ENCODE data around the gene KANSL1. TPM values are rescaled to one million over a fixed set of nuclear protein-coding genes. Genes with fewer than 3 reads are reported as not detected.

The KANSL1 gene
- total and polyA plus RNA-seq, 2 experiments from 2014 or later, result 37.3 to 84.3 TPM

DNA sequence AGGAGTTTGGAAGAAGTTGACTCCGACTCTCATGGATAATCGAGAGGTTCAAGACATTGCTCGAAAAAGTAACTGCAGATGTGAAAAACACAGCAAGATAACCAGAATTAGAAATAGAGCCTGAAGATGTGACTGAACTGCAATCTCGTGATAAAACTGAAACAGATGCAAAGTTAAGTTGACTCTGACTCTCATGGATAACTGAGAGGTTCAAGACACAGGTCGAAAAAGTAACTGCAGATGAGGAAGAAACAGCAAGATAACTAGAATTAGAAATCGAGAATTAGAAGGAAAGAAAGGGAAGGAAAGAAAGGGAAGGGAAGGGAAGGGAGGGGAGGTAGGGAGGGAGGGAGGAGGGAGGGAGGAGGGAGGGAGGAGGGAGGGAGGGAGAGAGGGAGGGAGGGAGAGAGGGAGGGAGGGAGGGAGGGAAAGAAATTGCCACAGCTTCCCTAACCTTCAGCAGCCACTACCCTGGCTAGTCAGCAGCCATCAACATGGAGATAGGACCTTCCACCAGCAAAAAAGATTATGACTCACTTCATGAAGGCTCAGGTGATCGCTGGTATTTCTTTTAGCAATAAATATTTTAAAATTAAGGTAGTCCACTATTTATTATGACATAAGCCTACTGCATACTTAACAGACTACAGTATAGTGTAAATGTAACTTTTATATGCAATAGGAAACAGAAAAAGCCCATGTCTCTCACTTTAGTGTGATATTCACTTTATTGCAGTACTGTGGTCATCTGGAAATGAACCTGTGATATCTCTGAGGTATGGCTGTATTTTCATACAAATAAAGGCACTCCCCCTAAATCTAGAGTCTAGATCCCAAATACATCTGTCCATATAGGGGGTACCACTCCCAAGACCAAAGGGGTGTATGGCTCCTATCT, 68.3 kb downstream of the KANSL1 start:
- Histone ChIP-seq H3K27ac (no peak overlapping the region), H3K9me2 (replicated peaks; ENCODE audit: insufficient read depth) (no peaks in the 10 kb centered on the region), H3K36me3 (replicated peaks; ENCODE audit: insufficient read depth, low read depth) (no peaks in the 10 kb centered on the region), H3K4me2 (no peak overlapping the region), H3K79me2 (peaks cover 99% of the 10 kb centered on the region), H3K27me3 (no peaks in the 10 kb centered on the region), H4K20me1 (ENCODE audit: insufficient read depth, poor library complexity, severe bottlenecking) (peaks cover 98% of the 10 kb centered on the region), H3K4me3 (no peak overlapping the region), H3K4me1 (ENCODE audit: insufficient read depth) (no peaks in the 10 kb centered on the region), H2AFZ (no peak overlapping the region), H3K9me3 (ENCODE audit: low read depth) (no peaks in the 10 kb centered on the region)
- TF ChIP-seq, protein P1, sequence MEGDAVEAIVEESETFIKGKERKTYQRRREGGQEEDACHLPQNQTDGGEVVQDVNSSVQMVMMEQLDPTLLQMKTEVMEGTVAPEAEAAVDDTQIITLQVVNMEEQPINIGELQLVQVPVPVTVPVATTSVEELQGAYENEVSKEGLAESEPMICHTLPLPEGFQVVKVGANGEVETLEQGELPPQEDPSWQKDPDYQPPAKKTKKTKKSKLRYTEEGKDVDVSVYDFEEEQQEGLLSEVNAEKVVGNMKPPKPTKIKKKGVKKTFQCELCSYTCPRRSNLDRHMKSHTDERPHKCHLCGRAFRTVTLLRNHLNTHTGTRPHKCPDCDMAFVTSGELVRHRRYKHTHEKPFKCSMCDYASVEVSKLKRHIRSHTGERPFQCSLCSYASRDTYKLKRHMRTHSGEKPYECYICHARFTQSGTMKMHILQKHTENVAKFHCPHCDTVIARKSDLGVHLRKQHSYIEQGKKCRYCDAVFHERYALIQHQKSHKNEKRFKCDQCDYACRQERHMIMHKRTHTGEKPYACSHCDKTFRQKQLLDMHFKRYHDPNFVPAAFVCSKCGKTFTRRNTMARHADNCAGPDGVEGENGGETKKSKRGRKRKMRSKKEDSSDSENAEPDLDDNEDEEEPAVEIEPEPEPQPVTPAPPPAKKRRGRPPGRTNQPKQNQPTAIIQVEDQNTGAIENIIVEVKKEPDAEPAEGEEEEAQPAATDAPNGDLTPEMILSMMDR (IDR thresholded peaks at IDR 0.05; ENCODE audit: poor library complexity), result no peak
- TF ChIP-seq EZH2phosphoT487 (IDR thresholded peaks at IDR 0.05; ENCODE audit: low read depth, severe bottlenecking, unreplicated experiment), result no peak
- no peak for TF ChIP-seq EZH2 (IDR thresholded peaks at IDR 0.05; ENCODE audit: borderline replicate concordance)
- no peak for DNase-seq (ENCODE audit: low spot score)
- 89% methylated on average over 7 of the region's 7 CpGs for WGBS (ENCODE audit: low lambda C conversion rate, missing lambda C conversion rate)

DNA sequence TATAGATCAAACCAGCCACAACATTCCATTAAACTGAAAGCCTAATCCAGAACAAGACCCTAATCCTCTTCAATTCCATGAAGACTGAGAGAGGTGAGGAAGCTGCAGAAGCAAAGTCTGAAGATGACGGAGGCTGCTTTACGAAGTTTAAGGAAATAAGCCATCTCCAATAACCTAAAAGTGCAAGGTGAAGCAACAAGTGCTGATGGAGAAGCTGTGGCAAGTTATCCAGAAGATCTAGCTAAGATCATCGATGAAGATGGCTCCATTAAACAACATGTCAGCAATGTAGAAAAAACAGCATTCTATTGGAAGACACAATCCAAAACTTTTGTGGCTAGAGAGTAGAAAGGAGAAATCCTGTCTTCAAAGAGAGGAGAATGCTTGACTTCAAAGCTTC, 69.6 kb downstream of the KANSL1 start:
- peaks cover 98% of the 10 kb centered on the region for H4K20me1 ChIP-seq (ENCODE audit: insufficient read depth, poor library complexity, severe bottlenecking)

GRCh38 chr17:46122486-46122871, 70.8 kb downstream of the KANSL1 start:
- no peaks in the 10 kb centered on the region for H3K9me3 ChIP-seq (ENCODE audit: low read depth)
- no peaks in the 10 kb centered on the region for H3K9me2 ChIP-seq (replicated peaks; ENCODE audit: insufficient read depth)
- H3K79me2 ChIP-seq, result peaks cover 99% of the 10 kb centered on the region
- H3K4me3 ChIP-seq, result no peak overlapping the region
- H3K36me3 ChIP-seq (replicated peaks; ENCODE audit: insufficient read depth, low read depth), result no peaks in the 10 kb centered on the region
- no peak overlapping the region for H3K27ac ChIP-seq
- no peak overlapping the region for H2AFZ ChIP-seq
- no peaks in the 10 kb centered on the region for H3K4me1 ChIP-seq (ENCODE audit: insufficient read depth)
- no peaks in the 10 kb centered on the region for H3K27me3 ChIP-seq
- TF ChIP-seq, protein P1 (IDR thresholded peaks at IDR 0.05; ENCODE audit: poor library complexity), result no peak
- TF ChIP-seq EZH2phosphoT487 (IDR thresholded peaks at IDR 0.05; ENCODE audit: low read depth, severe bottlenecking, unreplicated experiment), result no peak
- TF ChIP-seq EZH2 (IDR thresholded peaks at IDR 0.05; ENCODE audit: borderline replicate concordance), result no peak
- WGBS (ENCODE audit: low lambda C conversion rate, missing lambda C conversion rate), result 91% methylated on average over 6 of the region's 6 CpGs
- no peak for DNase-seq (ENCODE audit: low spot score)
- H3K4me2 ChIP-seq, result no peak overlapping the region
- peaks cover 98% of the 10 kb centered on the region for H4K20me1 ChIP-seq (ENCODE audit: insufficient read depth, poor library complexity, severe bottlenecking)

More for the DNA sequence above, 69.6 kb downstream of the KANSL1 start:
- Histone ChIP-seq H2AFZ (no peak overlapping the region), H3K27ac (no peak overlapping the region), H3K9me2 (replicated peaks; ENCODE audit: insufficient read depth) (no peaks in the 10 kb centered on the region), H3K27me3 (no peaks in the 10 kb centered on the region), H3K79me2 (peaks cover 99% of the 10 kb centered on the region), H3K4me2 (no peak overlapping the region), H3K9me3 (ENCODE audit: low read depth) (no peaks in the 10 kb centered on the region), H3K36me3 (replicated peaks; ENCODE audit: insufficient read depth, low read depth) (no peaks in the 10 kb centered on the region), H3K4me3 (no peak overlapping the region), H3K4me1 (ENCODE audit: insufficient read depth) (no peaks in the 10 kb centered on the region)
- WGBS (ENCODE audit: low lambda C conversion rate, missing lambda C conversion rate), result 94% methylated on average over 3 of the region's 3 CpGs
- no peak for DNase-seq (ENCODE audit: low spot score)
- TF ChIP-seq EZH2phosphoT487 (IDR thresholded peaks at IDR 0.05; ENCODE audit: low read depth, severe bottlenecking, unreplicated experiment) (no peak), EZH2 (IDR thresholded peaks at IDR 0.05; ENCODE audit: borderline replicate concordance) (no peak)
- TF ChIP-seq, protein P1 (IDR thresholded peaks at IDR 0.05; ENCODE audit: poor library complexity), result no peak

Data from hepatocyte (in vitro differentiated cells).